Testis (tissue), 3 donors: Measurements from ENCODE around the gene ACO2. TPM values are rescaled to one million over a fixed set of nuclear protein-coding genes. Genes with fewer than 3 reads are reported as not detected.

Experiments
- DNase-seq: peaks from one replicate; pipeline ENCODE4 v3.0.0-alpha.2; 2019
- H3K27ac ChIP-seq, 2 donors: fragments of 200-600 bp; sonication (generic); one replicate each; pipeline ENCODE4 v1.5.1; 2019
- H3K27me3 ChIP-seq: fragments of 200-600 bp; sonication (generic); one replicate; pipeline ENCODE4 v1.5.1; 2019
- H3K36me3 ChIP-seq: fragments of 200-600 bp; sonication (generic); one replicate; pipeline ENCODE4 v1.5.1; 2017; ENCODE audit warnings: low read depth; ENCODE audit errors: missing control alignments
- H3K4me1 ChIP-seq: fragments of 200-600 bp; sonication (generic); one replicate; pipeline ENCODE4 v1.5.1; 2019
- H3K4me3 ChIP-seq, 2 donors: fragments of 200-600 bp; sonication (generic); one replicate each; pipeline ENCODE4 v1.5.1; 2017 to 2019
- H3K9me3 ChIP-seq: fragments of 200-600 bp; sonication (generic); one replicate; pipeline ENCODE4 v1.5.1; 2017
- POLR2A ChIP-seq: fragments of 450-650 bp; IDR thresholded peaks from one replicate; pipeline ENCODE4 v1.6.1; 2017; ENCODE audit warnings: antibody characterized with exemption, mild to moderate bottlenecking, moderate library complexity
- WGBS, 2 donors: methylation state at CpG; one replicate each; pipeline ENCODE4 v1.1.5; 2018; 5-methylcytosine and 5-hydroxymethylcytosine counted together
- intact Hi-C: fragments of 100-400 bp; cut with DNase I; formaldehyde crosslinking; loops from one replicate; pipeline ENCODE4 v1.15.1; 2023; ENCODE audit warnings: low total_unique reads
- polyA plus RNA-seq: library from polyadenylated mRNA; stranded (reverse); fragments of 350-450 nt; fragmentation: Illumina TruSeq; extraction: RNeasy Lipid Tissue Mini Kit (QIAGEN cat#74804); gene quantifications from one replicate; pipeline ENCODE4 v1.2.3, GENCODE V29; 2014; ENCODE audit warnings: low read depth, low replicate concordance; ENCODE audit not compliant: insufficient read depth
- total RNA-seq, 2 donors: library from RNA; depleted of rRNA; stranded (reverse); fragments of >200 nt; gene quantifications; one replicate each; pipeline ENCODE4 v1.2.3, GENCODE V29; 2016
- TF ChIP-seq, protein P1 (sequence below), 3 experiments: fragments of 450-650 bp in 2 of 3; fragments of 200-600 bp in 1 of 3; sonication (generic) in 1 of 3; IDR thresholded peaks; one replicate each; pipeline ENCODE4 v1.5.1; 2016 to 2019; ENCODE audit warnings: antibody characterized with exemption in 3 of 3, mild to moderate bottlenecking in 2 of 3, moderate library complexity in 1 of 3

ACO2 gene
- total and polyA plus RNA-seq, 3 donors from 2014 or later: 113 to 178 (median 133) TPM

DNA sequence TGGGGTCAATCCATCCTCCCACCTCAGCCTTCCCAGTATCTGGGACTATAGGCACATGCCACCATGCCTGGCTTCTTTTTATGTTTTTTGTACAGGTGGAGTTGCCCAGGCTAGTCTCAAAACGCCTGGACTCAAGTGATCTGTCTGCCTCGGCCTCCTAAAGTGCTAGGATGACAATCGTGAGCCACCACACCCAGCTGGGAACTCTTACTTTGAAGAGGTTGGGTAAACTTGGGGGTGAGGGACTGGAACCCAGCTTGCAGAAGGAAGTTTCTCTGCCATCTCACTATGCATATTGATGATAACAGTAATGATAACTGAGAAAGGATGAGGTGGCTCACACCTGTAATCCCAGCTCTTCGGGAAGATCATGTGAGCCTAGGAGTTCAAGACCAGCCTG is 35.9 kb downstream of the ACO2 start:
- DNase-seq: no peak
- H3K27me3 ChIP-seq: no peaks in the 10 kb centered on the region
- peaks cover 10% of the 10 kb centered on the region for H3K4me1 ChIP-seq
- WGBS, 2 donors: 86 to 93% methylated on average over 4 of the region's 4 CpGs
- no peak for TF ChIP-seq POLR2A
- TF ChIP-seq, protein P1, sequence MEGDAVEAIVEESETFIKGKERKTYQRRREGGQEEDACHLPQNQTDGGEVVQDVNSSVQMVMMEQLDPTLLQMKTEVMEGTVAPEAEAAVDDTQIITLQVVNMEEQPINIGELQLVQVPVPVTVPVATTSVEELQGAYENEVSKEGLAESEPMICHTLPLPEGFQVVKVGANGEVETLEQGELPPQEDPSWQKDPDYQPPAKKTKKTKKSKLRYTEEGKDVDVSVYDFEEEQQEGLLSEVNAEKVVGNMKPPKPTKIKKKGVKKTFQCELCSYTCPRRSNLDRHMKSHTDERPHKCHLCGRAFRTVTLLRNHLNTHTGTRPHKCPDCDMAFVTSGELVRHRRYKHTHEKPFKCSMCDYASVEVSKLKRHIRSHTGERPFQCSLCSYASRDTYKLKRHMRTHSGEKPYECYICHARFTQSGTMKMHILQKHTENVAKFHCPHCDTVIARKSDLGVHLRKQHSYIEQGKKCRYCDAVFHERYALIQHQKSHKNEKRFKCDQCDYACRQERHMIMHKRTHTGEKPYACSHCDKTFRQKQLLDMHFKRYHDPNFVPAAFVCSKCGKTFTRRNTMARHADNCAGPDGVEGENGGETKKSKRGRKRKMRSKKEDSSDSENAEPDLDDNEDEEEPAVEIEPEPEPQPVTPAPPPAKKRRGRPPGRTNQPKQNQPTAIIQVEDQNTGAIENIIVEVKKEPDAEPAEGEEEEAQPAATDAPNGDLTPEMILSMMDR (IDR thresholded peaks at IDR 0.05): no peak
- intact Hi-C loops: no loop called here
- no peak overlapping the region for H3K4me3 ChIP-seq
- no peaks in the 10 kb centered on the region for H3K9me3 ChIP-seq
- no peaks in the 10 kb centered on the region for H3K36me3 ChIP-seq
- H3K27ac ChIP-seq: no peak overlapping the region

DNA sequence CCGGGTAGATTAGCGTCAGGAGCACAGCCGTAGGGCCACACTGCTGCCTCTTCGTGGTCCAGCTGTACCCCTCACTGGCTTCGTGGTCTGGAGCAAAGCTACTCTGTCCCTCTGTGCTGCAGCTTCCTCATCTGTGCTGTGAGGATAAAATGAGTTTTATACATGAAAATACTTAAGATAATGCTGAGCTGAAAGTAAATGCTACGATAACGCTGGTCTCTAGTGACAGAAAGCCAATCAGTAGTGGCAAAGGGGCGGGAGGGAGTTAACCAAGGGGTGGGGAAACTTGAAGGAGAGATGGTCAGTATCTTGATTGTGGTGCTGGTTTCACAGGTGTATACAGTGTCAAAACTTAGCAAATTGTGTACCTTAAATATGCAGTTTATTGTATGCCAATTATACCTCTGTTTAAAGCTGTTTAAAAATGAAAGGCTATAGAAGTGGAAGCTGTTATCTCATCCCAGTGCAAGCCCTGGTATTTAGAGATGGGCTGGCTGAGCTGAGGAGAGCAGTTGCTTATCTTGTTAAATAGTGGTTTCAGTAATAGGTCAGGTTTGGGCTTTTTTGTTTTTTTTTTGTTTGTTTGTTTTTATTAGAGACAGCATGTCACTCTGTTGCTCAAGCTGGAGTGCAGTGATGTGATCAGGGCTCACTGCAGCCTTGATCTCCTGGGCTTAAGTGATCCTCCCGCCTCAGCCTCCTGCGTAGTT is 36.7 kb downstream of the ACO2 start:
- Histone ChIP-seq H3K27ac (no peak overlapping the region), H3K27me3 (no peaks in the 10 kb centered on the region), H3K4me3 (no peak overlapping the region), H3K9me3 (no peaks in the 10 kb centered on the region), H3K4me1 (peaks cover 10% of the 10 kb centered on the region), H3K36me3 (no peaks in the 10 kb centered on the region)
- 91 to 92% methylated on average over 10 of the region's 10 CpGs for WGBS, 2 donors
- no peak for DNase-seq
- TF ChIP-seq, protein P1 (IDR thresholded peaks at IDR 0.05): no peak
- no peak for TF ChIP-seq POLR2A
- intact Hi-C loops: no loop called here

DNA sequence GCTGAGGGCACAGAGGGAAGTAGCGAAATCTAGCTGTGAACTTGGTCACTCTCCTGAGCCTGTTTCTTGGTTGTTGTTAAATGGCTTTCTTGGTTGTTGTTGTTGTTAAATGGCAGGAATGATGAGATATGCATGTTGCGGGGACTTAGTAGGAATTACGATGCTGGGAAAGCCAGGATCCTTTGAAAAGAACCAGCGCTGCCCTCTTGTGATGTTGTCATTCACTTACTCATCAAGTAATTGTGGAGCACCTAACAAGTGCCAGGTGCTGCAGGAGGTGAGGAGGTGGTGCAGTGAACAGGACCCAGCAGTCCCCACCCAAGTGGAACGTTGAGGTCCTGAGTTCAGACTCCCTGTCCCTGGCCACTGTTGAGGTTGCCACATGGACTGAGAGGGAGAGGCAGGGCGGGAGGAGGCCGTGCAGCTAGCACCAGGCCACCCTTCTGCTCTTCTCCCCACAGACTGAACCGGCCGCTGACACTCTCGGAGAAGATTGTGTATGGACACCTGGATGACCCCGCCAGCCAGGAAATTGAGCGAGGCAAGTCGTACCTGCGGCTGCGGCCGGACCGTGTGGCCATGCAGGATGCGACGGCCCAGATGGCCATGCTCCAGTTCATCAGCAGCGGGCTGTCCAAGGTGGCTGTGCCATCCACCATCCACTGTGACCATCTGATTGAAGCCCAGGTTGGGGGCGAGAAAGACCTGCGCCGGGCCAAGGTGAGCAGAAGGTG is 38.6 kb downstream of the ACO2 start:
- H3K27ac ChIP-seq: no peak overlapping the region
- 86 to 90% methylated on average over 19 to 23 of the region's 23 CpGs for WGBS, 2 donors
- no peak for DNase-seq
- peaks cover 21% of the 10 kb centered on the region for H3K4me1 ChIP-seq
- H3K9me3 ChIP-seq: no peaks in the 10 kb centered on the region
- H3K27me3 ChIP-seq: no peaks in the 10 kb centered on the region
- H3K4me3 ChIP-seq: no peak overlapping the region
- H3K36me3 ChIP-seq: no peaks in the 10 kb centered on the region
- intact Hi-C loops: no loop called here
- no peak for TF ChIP-seq POLR2A
- TF ChIP-seq, protein P1 (IDR thresholded peaks at IDR 0.05): no peak

DNA sequence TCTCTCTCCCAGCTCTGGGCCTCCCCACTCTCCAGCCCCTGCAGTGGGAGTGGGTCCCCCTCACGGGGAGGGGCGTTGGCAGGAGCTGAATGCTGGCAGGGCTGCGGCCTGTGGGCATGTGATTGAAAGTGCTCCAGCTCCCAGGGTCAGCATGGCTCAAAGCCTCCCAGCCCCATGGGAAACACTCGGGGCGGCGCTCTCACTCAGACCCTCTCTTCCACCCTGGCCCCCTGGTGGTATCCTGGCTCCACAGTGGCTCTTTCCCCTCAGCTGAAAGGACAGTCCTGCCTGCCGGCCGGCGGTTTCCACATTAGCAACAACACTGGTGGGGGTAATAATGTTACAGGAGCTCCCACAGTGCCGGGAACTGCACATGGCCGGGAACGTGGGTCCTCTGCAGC is 39.9 kb downstream of the ACO2 start:
- DNase-seq: no peak
- H3K27me3 ChIP-seq: no peaks in the 10 kb centered on the region
- H3K4me1 ChIP-seq: peaks cover 31% of the 10 kb centered on the region
- 57 to 80% methylated on average over 1 to 12 of the region's 12 CpGs for WGBS, 2 donors
- no peak overlapping the region for H3K4me3 ChIP-seq
- H3K27ac ChIP-seq: peak overlapping the region in 1 of 2 donors; percentile 18
- no peaks in the 10 kb centered on the region for H3K9me3 ChIP-seq
- intact Hi-C loops: no loop called here
- H3K36me3 ChIP-seq: no peaks in the 10 kb centered on the region
- TF ChIP-seq, protein P1 (IDR thresholded peaks at IDR 0.05): peak in 1 of 3 experiments; percentile 17
- TF ChIP-seq POLR2A: no peak
